HG03354 (cell line): ENCODE results near the gene SLC4A5.
"Not testable (repeated sequence)": the region's sequence is repeated elsewhere in the genome, so short reads cannot be mapped to it uniquely, and the experiment has no call there.

ENCODE experiments used
- ATAC-seq: cut with Tn5 transposase; IDR thresholded peaks from one replicate; pipeline ENCODE4 v1.9.1; 2021; ENCODE audit warnings: mild to moderate bottlenecking; ENCODE audit not compliant: unreplicated experiment, poor library complexity, severe bottlenecking

The SLC4A5 gene

DNA sequence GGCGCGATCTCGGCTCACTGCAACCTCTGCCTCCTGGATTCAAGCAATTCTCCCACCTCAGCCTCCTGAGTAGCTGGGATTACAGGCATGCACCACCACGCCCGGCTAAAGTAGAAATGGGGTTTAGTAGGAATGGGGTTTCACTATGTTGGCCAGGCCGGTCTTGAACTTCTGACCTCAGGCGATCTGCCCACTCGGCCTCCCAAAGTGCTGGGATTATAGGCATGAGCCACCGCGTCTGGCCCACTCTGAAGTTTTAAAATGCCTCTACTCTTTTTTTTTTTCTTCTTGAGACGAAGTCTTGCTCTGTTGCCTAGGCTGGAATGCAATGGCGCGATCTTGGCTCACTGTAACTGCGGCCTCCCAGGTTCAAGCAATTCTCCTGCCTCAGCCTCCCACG is 156.5 kb downstream of the SLC4A5 start:
- ATAC-seq = not testable (repeated sequence)

- ATAC-seq = peak; percentile 59
Observed at GRCh38 chr2:74186038-74186437, 157.2 kb downstream of the SLC4A5 start.

GRCh38 chr2:74183878-74184277 is 159.3 kb downstream of the SLC4A5 start:
- ATAC-seq = no peak

GRCh38 chr2:74181739-74182138 is 161.5 kb downstream of the SLC4A5 start:
- ATAC-seq = peak; percentile 40

DNA sequence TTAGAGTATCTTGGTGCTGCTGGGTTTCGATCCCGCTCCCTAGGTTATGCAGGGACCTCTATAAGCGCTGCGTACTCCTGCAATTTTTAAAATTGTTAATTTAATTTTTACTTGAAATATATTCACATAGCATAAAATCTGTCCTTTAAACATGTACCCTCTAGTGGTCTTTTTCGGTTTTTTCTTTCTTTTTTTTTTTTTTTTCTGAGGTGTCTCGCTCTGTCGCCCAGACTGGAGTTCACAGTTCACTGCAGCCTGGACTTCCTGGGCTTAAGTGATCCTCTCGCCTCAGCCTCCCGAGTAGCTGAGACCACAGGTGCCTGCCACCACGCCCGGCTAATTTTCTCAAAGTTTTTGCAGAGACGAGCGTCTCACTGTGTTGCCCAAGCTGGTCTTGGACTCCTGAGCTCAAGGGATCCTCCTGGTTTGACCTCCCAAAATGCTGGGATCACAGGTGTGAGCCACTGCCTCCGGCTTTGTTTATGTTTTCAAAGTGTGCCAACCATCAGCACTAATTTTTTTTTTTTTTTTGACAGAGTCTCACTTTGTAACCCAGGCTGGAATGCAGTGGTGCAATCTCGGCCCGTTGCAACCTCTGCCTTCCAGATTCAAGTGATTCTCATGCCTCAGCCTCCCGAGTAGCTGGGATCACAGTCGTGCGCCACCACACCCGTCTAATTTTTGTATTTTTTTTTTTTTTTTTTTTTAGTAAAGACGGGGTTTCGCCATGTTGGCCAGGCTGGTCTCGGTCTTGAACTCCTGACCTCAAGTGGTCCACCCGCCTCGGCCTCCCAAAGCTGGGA is 164.0 kb downstream of the SLC4A5 start:
- ATAC-seq = peak; percentile 38

- peak; percentile 80 for ATAC-seq
Observed at GRCh38 chr2:74178211-74179062, 164.8 kb downstream of the SLC4A5 start, which contains the start of gene MOB1A. Gene MOB1A (minus strand): TSS chr2:74178879. CDS start chr2:74178674, 205 bp downstream.

DNA sequence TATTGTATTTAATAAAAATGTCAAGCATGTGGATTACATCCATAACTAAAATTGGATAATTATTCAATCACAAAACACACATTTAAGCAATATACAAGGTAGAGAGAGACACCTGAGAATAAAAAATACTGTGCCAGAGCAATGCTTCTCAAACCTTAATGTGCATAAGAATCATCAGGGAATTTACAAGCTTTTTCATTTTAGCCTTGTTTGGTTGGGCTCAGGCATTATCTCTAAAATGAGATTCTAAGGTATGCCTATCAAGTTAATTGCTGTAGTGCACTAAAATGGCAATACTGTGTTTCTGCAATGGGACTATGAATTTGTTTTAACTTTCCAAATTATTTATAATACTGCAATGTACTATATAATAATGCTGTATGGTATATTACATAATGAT is 165.5 kb downstream of the SLC4A5 start:
- no peak for ATAC-seq

DNA sequence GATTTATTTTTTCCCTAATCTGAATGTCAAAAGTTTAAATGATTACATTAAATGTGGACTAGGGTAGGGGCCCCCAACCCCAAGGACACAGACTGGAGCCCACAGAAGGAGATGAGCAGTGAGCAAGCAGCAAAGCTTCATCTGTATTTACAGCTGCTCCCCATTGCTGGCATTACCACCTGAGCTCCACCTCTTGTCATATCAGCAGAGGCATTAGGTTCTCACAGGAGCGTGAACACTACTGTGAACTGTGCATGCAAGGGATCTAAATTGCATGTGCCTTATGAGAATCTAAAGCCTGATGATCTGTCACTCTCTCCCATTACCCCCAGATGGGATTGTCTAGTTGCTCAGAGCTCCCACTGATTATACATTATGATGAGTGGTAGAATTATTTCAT is 168.3 kb downstream of the SLC4A5 start:
- no peak for ATAC-seq

- ATAC-seq = no peak
Observed at GRCh38 chr2:74168739-74169138, 174.5 kb downstream of the SLC4A5 start.
